Astrocyte (in vitro differentiated cells and primary cell): ENCODE measurements around the gene ANO2. TPM values are rescaled to one million over a fixed set of nuclear protein-coding genes. Genes with fewer than 3 reads are reported as not detected.

Experiments used
- DNase-seq: peaks from one replicate; pipeline ENCODE4 v3.0.0-alpha.2; 2010; ENCODE audit warnings: low read depth
- FAIRE-seq: peaks from 2 replicates; lab custom pipeline; 2011; peaks lifted over from hg19 to GRCh38; lab: Jason Lieb, UNC
- H2AFZ ChIP-seq: 2 replicates; pipeline ENCODE4 v1.6.0; 2012; ENCODE audit warnings: low read depth, low read length, inconsistent platforms
- H3K27ac ChIP-seq: 2 replicates; pipeline ENCODE4 v1.5.1; 2011; ENCODE audit warnings: low read depth, low read length, inconsistent platforms
- H3K27me3 ChIP-seq: 2 replicates; pipeline ENCODE4 v1.6.0; 2011; ENCODE audit warnings: low read length, inconsistent platforms; ENCODE audit not compliant: insufficient read depth
- H3K36me3 ChIP-seq: 2 replicates; pipeline ENCODE4 v1.5.1; 2011; ENCODE audit warnings: low read length, inconsistent platforms; ENCODE audit not compliant: insufficient read depth
- H3K4me1 ChIP-seq: 2 replicates; pipeline ENCODE4 v1.5.1; 2011; ENCODE audit warnings: low read length, inconsistent platforms; ENCODE audit not compliant: insufficient read depth
- H3K4me2 ChIP-seq: 2 replicates; pipeline ENCODE4 v1.6.0; 2012; ENCODE audit warnings: low read length, inconsistent platforms
- H3K4me3 ChIP-seq: 2 replicates; pipeline ENCODE4 v1.5.1; 2011; ENCODE audit warnings: low read depth, mild to moderate bottlenecking, low read length, inconsistent platforms; ENCODE audit not compliant: insufficient read depth
- H3K79me2 ChIP-seq: 2 replicates; pipeline ENCODE4 v1.6.0; 2012; ENCODE audit warnings: mild to moderate bottlenecking, low read length, inconsistent platforms; ENCODE audit not compliant: insufficient read depth
- H3K9ac ChIP-seq: 2 replicates; pipeline ENCODE4 v1.6.0; 2012; ENCODE audit warnings: mild to moderate bottlenecking, low read length, inconsistent platforms
- H3K9me3 ChIP-seq: 2 replicates; pipeline ENCODE4 v1.5.1; 2012; ENCODE audit warnings: low read depth, mild to moderate bottlenecking, low read length, inconsistent platforms; ENCODE audit not compliant: insufficient read depth
- H4K20me1 ChIP-seq: 2 replicates; pipeline ENCODE4 v1.6.0; 2012; ENCODE audit warnings: low read length, inconsistent platforms; ENCODE audit not compliant: insufficient read depth
- H3K27ac Mint-ChIP-seq: one replicate; pipeline ENCODE4 v1.8.0; 2021; ENCODE audit warnings: mild to moderate bottlenecking, mixed read lengths; ENCODE audit not compliant: unreplicated experiment
- H3K27me3 Mint-ChIP-seq: one replicate; pipeline ENCODE4 v1.8.0; 2021; ENCODE audit warnings: low read depth, mixed read lengths; ENCODE audit not compliant: unreplicated experiment
- H3K36me3 Mint-ChIP-seq: one replicate; pipeline ENCODE4 v1.8.0; 2021; ENCODE audit warnings: low read depth, mixed read lengths; ENCODE audit not compliant: unreplicated experiment
- H3K4me1 Mint-ChIP-seq: one replicate; pipeline ENCODE4 v1.8.0; 2021; ENCODE audit warnings: low read depth, mixed read lengths; ENCODE audit not compliant: unreplicated experiment
- H3K4me3 Mint-ChIP-seq: one replicate; pipeline ENCODE4 v1.8.0; 2021; ENCODE audit warnings: mild to moderate bottlenecking, moderate library complexity, mixed read lengths; ENCODE audit not compliant: unreplicated experiment
- H3K9me3 Mint-ChIP-seq: one replicate; pipeline ENCODE4 v1.8.0; 2021; ENCODE audit warnings: mild to moderate bottlenecking, mixed read lengths; ENCODE audit not compliant: unreplicated experiment
- CTCF ChIP-seq: IDR thresholded peaks from 2 replicates; pipeline ENCODE4 v1.5.1; 2011; ENCODE audit warnings: low read depth, mild to moderate bottlenecking, inconsistent platforms, low read length, moderate library complexity; ENCODE audit not compliant: insufficient read depth
- EZH2 ChIP-seq: IDR thresholded peaks from 2 replicates; pipeline ENCODE4 v1.6.1; 2012; ENCODE audit warnings: mild to moderate bottlenecking, low read length, inconsistent platforms; ENCODE audit not compliant: insufficient read depth
- total RNA-seq: library from RNA; stranded (reverse); gene quantifications from 2 replicates; pipeline ENCODE4 v1.2.1, GENCODE V29; 2021

Gene ANO2
- total RNA-seq, 1 donor from 2014 or later = 0.93 TPM

GRCh38 chr12:5969974-5970690, 25.1 kb upstream of the ANO2 start:
- Histone ChIP-seq H3K9me3 (no peaks in the 10 kb centered on the region), H2AFZ (no peak overlapping the region), H3K9ac (no peak overlapping the region), H3K4me1 (no peaks in the 10 kb centered on the region), H3K27me3 (peaks cover 4% of the 10 kb centered on the region), H3K4me3 (no peak overlapping the region), H3K27ac (no peak overlapping the region), H3K4me2 (no peak overlapping the region), H3K79me2 (no peaks in the 10 kb centered on the region), H4K20me1 (no peaks in the 10 kb centered on the region), H3K36me3 (no peaks in the 10 kb centered on the region)
- no peaks in the 10 kb centered on the region for H3K9me3 Mint-ChIP-seq
- H3K4me1 Mint-ChIP-seq = peaks cover 2% of the 10 kb centered on the region
- FAIRE-seq = no peak
- TF ChIP-seq CTCF = no peak
- TF ChIP-seq EZH2 = no peak
- peaks cover 41% of the 10 kb centered on the region for H3K27me3 Mint-ChIP-seq
- no peak for DNase-seq
- H3K4me3 Mint-ChIP-seq = no peak overlapping the region
- H3K36me3 Mint-ChIP-seq = peaks cover 2% of the 10 kb centered on the region
- H3K27ac Mint-ChIP-seq = no peak overlapping the region

DNA sequence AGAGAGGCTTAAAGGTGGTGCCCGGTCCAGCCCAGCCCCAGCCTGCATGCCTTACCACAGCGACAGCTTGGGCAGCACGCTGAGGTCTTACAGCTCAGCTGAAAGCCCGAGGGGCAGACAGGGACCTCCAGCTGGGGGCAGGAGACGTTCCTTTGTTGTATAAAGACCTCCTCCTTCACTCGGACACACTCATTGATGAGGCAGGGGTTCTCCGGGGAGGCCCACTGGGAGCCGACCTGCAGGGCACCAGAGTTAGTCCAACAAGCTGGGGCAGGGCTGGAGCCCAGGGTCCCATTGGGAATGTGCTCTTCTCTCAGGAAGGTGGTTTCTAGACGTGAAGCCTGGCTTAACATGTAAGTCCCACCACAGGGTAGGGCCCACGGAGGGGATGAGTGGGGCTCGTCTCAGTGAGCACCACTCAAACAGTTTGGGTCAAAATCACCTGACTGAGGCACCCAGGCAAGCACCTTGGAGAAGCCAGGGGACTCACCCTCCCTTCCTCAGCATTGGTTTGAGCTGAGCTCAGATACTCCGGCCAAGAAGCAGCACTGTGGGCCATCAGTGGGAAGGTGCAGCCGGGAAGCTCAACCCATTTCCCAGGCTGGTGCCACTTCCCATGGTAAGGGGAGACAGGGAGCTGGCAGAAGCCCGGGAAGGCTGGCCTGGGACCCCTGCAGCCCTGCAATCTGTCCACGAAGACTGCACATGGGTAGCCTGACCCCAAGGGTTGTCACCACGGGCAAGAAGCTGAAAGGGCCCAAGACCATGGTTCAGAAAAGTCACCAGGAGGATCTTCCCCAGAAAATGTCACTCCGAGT, 24.3 kb upstream of the ANO2 start:
- H3K9ac ChIP-seq = no peak overlapping the region
- H3K4me1 ChIP-seq = no peaks in the 10 kb centered on the region
- TF ChIP-seq CTCF = no peak
- no peak for TF ChIP-seq EZH2
- Mint-ChIP-seq H3K36me3 (peaks cover 2% of the 10 kb centered on the region), H3K27ac (no peak overlapping the region), H3K4me3 (no peak overlapping the region), H3K4me1 (peaks cover 5% of the 10 kb centered on the region), H3K27me3 (peaks cover 42% of the 10 kb centered on the region), H3K9me3 (no peaks in the 10 kb centered on the region)
- H3K79me2 ChIP-seq = no peaks in the 10 kb centered on the region
- H4K20me1 ChIP-seq = no peaks in the 10 kb centered on the region
- no peaks in the 10 kb centered on the region for H3K9me3 ChIP-seq
- no peak overlapping the region for H3K4me3 ChIP-seq
- no peak for FAIRE-seq
- no peak overlapping the region for H2AFZ ChIP-seq
- H3K27me3 ChIP-seq = peaks cover 7% of the 10 kb centered on the region
- no peak for DNase-seq
- H3K4me2 ChIP-seq = no peak overlapping the region
- no peaks in the 10 kb centered on the region for H3K36me3 ChIP-seq
- H3K27ac ChIP-seq = no peak overlapping the region
